WTC11 (cell line): ENCODE results near the gene TMPRSS13.

Experiments used
- CBFB ChIP-seq: sonication (generic); formaldehyde crosslinking; IDR thresholded peaks from 2 replicates; pipeline ENCODE4 v1.8.1; 2022; ENCODE audit warnings: mild to moderate bottlenecking, low read depth, missing genetic modification reagents
- CTCF ChIP-seq: fragments of 200-600 bp; IDR thresholded peaks from 2 replicates; pipeline ENCODE4 v1.8.0; 2022; ENCODE audit warnings: antibody characterized with exemption
- ELF4 ChIP-seq: sonication (generic); formaldehyde crosslinking; IDR thresholded peaks from 2 replicates; pipeline ENCODE4 v1.8.1; 2022; ENCODE audit warnings: low read depth, mild to moderate bottlenecking, moderate library complexity, missing genetic modification reagents
- ZNF416 ChIP-seq: fragments of 250-450 bp; sonication (Bioruptor Pico); IDR thresholded peaks from 2 replicates; pipeline ENCODE4 v1.9.0; 2021; ENCODE audit warnings: mild to moderate bottlenecking, inconsistent platforms

- TF ChIP-seq ELF4 (CRISPR knock-in tag) (no peak), CBFB (no peak), ZNF416 (CRISPR knock-in tag) (no peak), CTCF (no peak)
Observed at GRCh38 chr11:117900121-117900648, 29.0 kb downstream of the TMPRSS13 start.
